ENCODE data around the gene MIB1. TPM values are rescaled to one million over a fixed set of nuclear protein-coding genes. Genes with fewer than 3 reads are reported as not detected.

MIB1 gene
- total and polyA plus RNA-seq, 2 donors (not counting 1 experiment from before 2014, with no cell fraction given): 1.8 to 25.5 TPM

- intact Hi-C loops (cut with micrococcal nuclease): no loop called here
- Histone ChIP-seq H3K4me3 (ENCODE audit: control extremely low read depth in 1 of 5, extremely low read depth in 1 of 5, insufficient read depth in 1 of 5, low read depth in 2 of 5, low read length in 4 of 5) (no peak overlapping the region), H3K27me3 (replicated peaks in 1 of 4; ENCODE audit: control extremely low read depth in 1 of 4, control insufficient read depth in 3 of 4, insufficient read depth in 4 of 4, low read length in 3 of 4) (peaks cover 0 to 5% (median 0%) of the 10 kb centered on the region in 4 experiments), H3K79me2 (ENCODE audit: control insufficient read depth, insufficient read depth, low read length) (no peaks in the 10 kb centered on the region), H2AFZ (ENCODE audit: insufficient read depth, low read depth, low read length, poor library complexity, severe bottlenecking) (no peak overlapping the region), H3K27ac (ENCODE audit: low read length in 2 of 2) (no peak overlapping the region), H4K20me1 (ENCODE audit: control insufficient read depth, insufficient read depth, low read length, poor library complexity, severe bottlenecking) (no peaks in the 10 kb centered on the region), H3K4me1 (ENCODE audit: control insufficient read depth in 2 of 2, insufficient read depth in 2 of 2, low read length in 2 of 2) (no peaks in the 10 kb centered on the region), H3K36me3 (replicated peaks in 1 of 2; ENCODE audit: control extremely low read depth in 1 of 2, control insufficient read depth in 1 of 2, extremely low read depth in 1 of 2, insufficient read depth in 2 of 2, low read length in 1 of 2) (no peaks in the 10 kb centered on the region), H3K9me3 (ENCODE audit: control extremely low read depth in 1 of 3, control insufficient read depth in 2 of 3, insufficient read depth in 1 of 3, low read length in 2 of 3) (no peaks in the 10 kb centered on the region), H3K9ac (ENCODE audit: low read length) (no peak overlapping the region), H3K4me2 (replicated peaks; ENCODE audit: low read depth, low read length, poor library complexity, severe bottlenecking) (no peak overlapping the region)
- ChIA-PET CTCF (no interaction called here), POLR2A (no interaction called here)
- Mint-ChIP-seq H3K4me1 (no peaks in the 10 kb centered on the region), H3K4me3 (no peak overlapping the region), H3K27ac (no peak overlapping the region), H3K9me3 (ENCODE audit: insufficient read depth) (no peaks in the 10 kb centered on the region), H3K27me3 (peaks cover 12% of the 10 kb centered on the region)
- no peak for ATAC-seq (ENCODE audit: low read depth)
- TF ChIP-seq EZH2 (IDR thresholded peaks at IDR 0.05; ENCODE audit: borderline replicate concordance, insufficient read depth, low read depth, low read length, poor library complexity, severe bottlenecking) (no peak), CTCF (IDR thresholded peaks at IDR 0.05) (no peak)
- DNase-seq: no peak
- WGBS (ENCODE audit: insufficient coverage): 94% methylated on average over 3 of the region's 5 CpGs
Measured at GRCh38 chr18:21894619-21895367, 154.2 kb downstream of the MIB1 start.

- no peak overlapping the region for H3K4me2 ChIP-seq (replicated peaks; ENCODE audit: low read depth, low read length, poor library complexity, severe bottlenecking)
- no peaks in the 10 kb centered on the region for H3K9me3 ChIP-seq (ENCODE audit: control extremely low read depth in 1 of 3, control insufficient read depth in 2 of 3, insufficient read depth in 1 of 3, low read length in 2 of 3)
- Mint-ChIP-seq H3K4me1 (no peaks in the 10 kb centered on the region), H3K4me3 (no peak overlapping the region), H3K27me3 (peaks cover 7% of the 10 kb centered on the region), H3K9me3 (ENCODE audit: insufficient read depth) (no peaks in the 10 kb centered on the region), H3K27ac (no peak overlapping the region)
- no peak overlapping the region for H2AFZ ChIP-seq (ENCODE audit: insufficient read depth, low read depth, low read length, poor library complexity, severe bottlenecking)
- no peaks in the 10 kb centered on the region for H3K36me3 ChIP-seq (replicated peaks in 1 of 2; ENCODE audit: control extremely low read depth in 1 of 2, control insufficient read depth in 1 of 2, extremely low read depth in 1 of 2, insufficient read depth in 2 of 2, low read length in 1 of 2)
- no peaks in the 10 kb centered on the region for H3K4me1 ChIP-seq (ENCODE audit: control insufficient read depth in 2 of 2, insufficient read depth in 2 of 2, low read length in 2 of 2)
- no peaks in the 10 kb centered on the region for H4K20me1 ChIP-seq (ENCODE audit: control insufficient read depth, insufficient read depth, low read length, poor library complexity, severe bottlenecking)
- no peak overlapping the region for H3K4me3 ChIP-seq (ENCODE audit: control extremely low read depth in 1 of 5, extremely low read depth in 1 of 5, insufficient read depth in 1 of 5, low read depth in 2 of 5, low read length in 4 of 5)
- H3K27ac ChIP-seq (ENCODE audit: low read length in 2 of 2): no peak overlapping the region
- POLR2A ChIA-PET: no interaction called here
- no peak for DNase-seq
- intact Hi-C loops (cut with micrococcal nuclease): no loop called here
- H3K27me3 ChIP-seq (replicated peaks in 1 of 4; ENCODE audit: control extremely low read depth in 1 of 4, control insufficient read depth in 3 of 4, insufficient read depth in 4 of 4, low read length in 3 of 4): peaks cover 0 to 5% (median 0%) of the 10 kb centered on the region in 4 experiments
- no peak overlapping the region for H3K9ac ChIP-seq (ENCODE audit: low read length)
- ATAC-seq (ENCODE audit: low read depth): no peak
- TF ChIP-seq CTCF (IDR thresholded peaks at IDR 0.05): no peak
- CTCF ChIA-PET: no interaction called here
- WGBS (ENCODE audit: insufficient coverage): 60% methylated on average over 22 of the region's 27 CpGs
- H3K79me2 ChIP-seq (ENCODE audit: control insufficient read depth, insufficient read depth, low read length): no peaks in the 10 kb centered on the region
Measured at GRCh38 chr18:21896732-21897336, 156.2 kb downstream of the MIB1 start.
